Activated naive CD8-positive, alpha-beta T cell treated with anti-CD3 and anti-CD28 coated beads, Interleukin-2, amount 10 ng/mL, durations not matched to agents 7 days and 5 days (primary cell): Measurements from ENCODE around the gene GABBR2. TPM values are rescaled to one million over a fixed set of nuclear protein-coding genes. Genes with fewer than 3 reads are reported as not detected.

Source experiments
- ATAC-seq: fragments of 150-1000 bp; cut with Tn5 transposase; one replicate; pipeline ENCODE4 v1.10.0; 2021; ENCODE audit warnings: low read depth, moderate library complexity
- POLR2A ChIA-PET: fragments of 350-600 bp; sonication (Branson Sonifier 250); formaldehyde crosslinking; loops from one replicate; lab custom pipeline; 2021; ENCODE audit warnings: antibody characterized with exemption; lab: Charles Lee
- DNase-seq: peaks from one replicate; pipeline ENCODE4 v3.0.0; 2021
- H3K27ac Mint-ChIP-seq: one replicate; pipeline ENCODE4 v1.8.0; 2022; ENCODE audit warnings: mild to moderate bottlenecking, mixed read lengths
- H3K27me3 Mint-ChIP-seq: one replicate; pipeline ENCODE4 v1.8.0; 2022; ENCODE audit warnings: mild to moderate bottlenecking, moderate library complexity, mixed read lengths
- H3K36me3 Mint-ChIP-seq: one replicate; pipeline ENCODE4 v1.8.0; 2021; ENCODE audit warnings: mild to moderate bottlenecking, mixed read lengths
- H3K4me1 Mint-ChIP-seq: one replicate; pipeline ENCODE4 v1.8.0; 2021; ENCODE audit warnings: mixed read lengths
- H3K4me3 Mint-ChIP-seq: one replicate; pipeline ENCODE4 v1.8.0; 2022; ENCODE audit warnings: mild to moderate bottlenecking, moderate library complexity, mixed read lengths
- H3K9me3 Mint-ChIP-seq: one replicate; pipeline ENCODE4 v1.8.0; 2021; ENCODE audit warnings: mixed read lengths
- total RNA-seq, 2 experiments: library from RNA; stranded (reverse); gene quantifications; one replicate each; pipeline ENCODE4 v1.2.3, GENCODE V29; 2021

The GABBR2 gene
- total RNA-seq, 2 experiments from 2014 or later = not detected

DNA sequence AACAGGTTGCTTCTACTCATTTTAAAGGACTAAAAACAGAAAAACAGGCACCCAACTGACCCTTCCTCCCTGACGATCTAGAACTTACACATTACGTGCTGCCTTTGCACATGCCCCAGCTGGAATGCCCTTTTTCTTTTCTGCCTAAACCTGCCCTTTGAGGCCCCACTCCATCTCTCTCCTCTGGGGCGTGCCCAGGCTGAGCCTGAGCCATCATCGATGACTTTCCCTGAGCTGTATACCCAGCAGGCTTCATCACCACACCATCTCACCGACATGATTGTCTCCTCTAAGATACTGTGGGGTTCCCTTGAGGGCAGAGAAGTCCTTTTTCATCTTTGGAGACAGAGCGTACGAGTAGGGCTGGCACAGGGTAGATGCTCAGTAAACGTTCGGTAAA lies 24.1 kb upstream of the GABBR2 start:
- Mint-ChIP-seq H3K4me1 (no peaks in the 10 kb centered on the region), H3K27ac (no peak overlapping the region)

DNA sequence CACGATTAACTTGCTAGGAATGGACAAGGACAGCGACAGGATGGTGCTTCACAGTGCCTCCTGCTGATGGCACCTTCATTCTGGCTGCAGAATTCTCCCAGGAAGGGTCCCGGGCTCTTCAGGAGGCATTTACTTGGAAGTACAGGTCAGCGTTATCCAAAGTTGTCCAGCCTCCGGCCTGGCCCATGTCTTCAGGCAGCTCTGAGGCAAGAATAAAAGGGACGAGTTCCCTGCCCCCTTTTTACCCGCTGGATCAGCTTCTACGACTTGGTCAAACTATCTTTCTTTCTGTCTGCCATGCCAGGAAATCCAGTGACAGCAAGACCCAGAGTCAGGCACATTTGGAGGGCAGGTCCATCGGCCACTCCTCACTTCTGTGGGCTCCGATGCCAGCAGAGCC lies 23.4 kb upstream of the GABBR2 start:
- DNase-seq = no peak
- Mint-ChIP-seq H3K27ac (no peak overlapping the region), H3K36me3 (peaks cover 2% of the 10 kb centered on the region), H3K4me1 (no peaks in the 10 kb centered on the region), H3K27me3 (no peaks in the 10 kb centered on the region), H3K9me3 (no peaks in the 10 kb centered on the region), H3K4me3 (no peak overlapping the region)
- no peak for ATAC-seq
- POLR2A ChIA-PET = no interaction called here

More for the DNA sequence above, 24.1 kb upstream of the GABBR2 start:
- no peaks in the 10 kb centered on the region for H3K27me3 Mint-ChIP-seq
- POLR2A ChIA-PET = no interaction called here
- DNase-seq (no peak), ATAC-seq (no peak)
- no peaks in the 10 kb centered on the region for H3K9me3 Mint-ChIP-seq
- H3K36me3 Mint-ChIP-seq = peaks cover 2% of the 10 kb centered on the region
- H3K4me3 Mint-ChIP-seq = no peak overlapping the region

DNA sequence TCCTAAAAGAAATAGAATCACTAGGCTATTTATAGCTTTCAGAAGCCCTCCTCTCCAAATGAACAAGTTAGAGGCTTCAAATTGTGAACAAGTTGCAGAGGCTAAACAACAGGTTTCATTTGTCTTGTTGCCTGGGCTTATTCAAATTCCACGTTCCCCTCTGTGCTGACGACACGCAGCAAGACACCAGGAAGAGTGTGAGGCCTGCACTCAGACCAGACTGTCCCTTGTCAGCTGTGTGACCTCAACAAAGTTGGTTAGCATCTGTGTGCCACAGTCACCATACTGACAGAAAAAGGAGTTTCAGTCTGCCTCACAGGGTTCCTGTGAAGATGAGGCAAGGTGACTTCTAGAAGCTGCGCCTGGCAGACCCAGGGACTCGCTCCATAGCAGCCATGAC lies 22.1 kb upstream of the GABBR2 start:
- no peaks in the 10 kb centered on the region for H3K4me1 Mint-ChIP-seq
- H3K9me3 Mint-ChIP-seq = no peaks in the 10 kb centered on the region
- H3K36me3 Mint-ChIP-seq = no peaks in the 10 kb centered on the region
- DNase-seq (no peak), ATAC-seq (no peak)
- POLR2A ChIA-PET = no interaction called here
- no peak overlapping the region for H3K4me3 Mint-ChIP-seq
- no peak overlapping the region for H3K27ac Mint-ChIP-seq
- H3K27me3 Mint-ChIP-seq = peaks cover 5% of the 10 kb centered on the region

DNA sequence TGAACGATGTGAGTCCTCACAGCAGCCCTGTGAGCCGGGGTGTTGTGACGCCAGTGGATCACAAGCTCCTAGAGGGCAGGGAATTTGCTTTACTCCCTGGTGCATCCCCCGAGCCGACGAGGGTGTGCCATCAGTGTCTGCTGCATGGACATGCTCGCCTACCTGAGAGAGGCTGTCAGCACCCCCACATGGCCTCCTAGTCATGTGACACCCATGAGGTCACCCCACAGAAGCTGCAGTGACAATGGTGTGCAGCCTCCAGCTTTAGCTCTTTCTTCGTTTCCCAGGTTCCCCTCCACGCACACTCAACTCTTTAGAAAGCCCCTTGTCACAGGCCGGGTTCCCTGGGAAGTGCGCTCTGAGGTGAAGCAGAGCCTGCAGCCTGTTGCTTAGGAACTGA lies 19.8 kb upstream of the GABBR2 start:
- H3K27ac Mint-ChIP-seq = no peak overlapping the region
- H3K4me3 Mint-ChIP-seq = no peak overlapping the region
- peaks cover 12% of the 10 kb centered on the region for H3K27me3 Mint-ChIP-seq
- H3K9me3 Mint-ChIP-seq = peaks cover 1% of the 10 kb centered on the region
- POLR2A ChIA-PET = no interaction called here
- H3K4me1 Mint-ChIP-seq = no peaks in the 10 kb centered on the region
- no peaks in the 10 kb centered on the region for H3K36me3 Mint-ChIP-seq
- no peak for DNase-seq
- no peak for ATAC-seq

DNA sequence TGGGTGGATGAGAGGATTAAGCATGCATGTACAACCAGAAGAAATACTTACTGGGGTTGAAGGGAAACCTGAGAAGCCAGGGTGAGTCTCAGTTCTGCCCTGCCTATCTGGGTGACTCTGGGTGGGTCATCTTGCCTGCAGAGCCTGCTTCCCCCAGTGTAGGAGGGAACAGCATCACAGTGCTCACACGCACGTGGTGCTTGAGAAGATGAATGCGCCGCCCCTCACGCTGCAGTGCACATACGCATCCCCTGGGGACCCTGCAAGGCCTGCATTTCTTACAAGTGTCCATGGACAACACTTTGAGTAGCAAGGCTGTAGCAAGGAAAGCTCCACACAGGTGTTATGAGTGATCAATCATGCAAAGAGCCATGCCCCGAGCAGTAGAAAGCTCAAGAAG lies 18.7 kb upstream of the GABBR2 start:
- Mint-ChIP-seq H3K4me1 (no peaks in the 10 kb centered on the region), H3K4me3 (no peak overlapping the region), H3K36me3 (no peaks in the 10 kb centered on the region), H3K27me3 (peaks cover 12% of the 10 kb centered on the region), H3K27ac (no peak overlapping the region), H3K9me3 (peaks cover 1% of the 10 kb centered on the region)
- DNase-seq = no peak
- ATAC-seq = no peak
- POLR2A ChIA-PET = no interaction called here

DNA sequence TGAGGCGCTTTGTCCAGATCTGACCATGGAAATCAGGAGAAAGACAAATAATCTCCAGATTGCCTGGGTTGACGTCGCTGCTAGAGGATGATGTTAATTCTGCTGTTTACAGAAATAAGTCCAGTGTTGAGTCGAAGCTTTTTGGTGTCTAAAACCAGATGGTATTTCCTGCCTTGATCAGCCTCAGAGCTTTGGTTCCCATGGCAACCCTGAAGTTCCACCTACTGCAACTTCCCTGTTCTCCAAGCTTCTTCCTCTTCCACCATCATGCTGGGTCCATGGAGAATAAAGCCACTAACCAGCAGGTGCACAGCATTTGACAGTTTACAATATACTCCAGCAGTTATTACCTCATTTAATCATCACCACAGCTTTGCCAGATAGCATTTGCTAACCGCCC lies 18.0 kb upstream of the GABBR2 start:
- ATAC-seq (no peak), DNase-seq (no peak)
- Mint-ChIP-seq H3K27ac (no peak overlapping the region), H3K9me3 (peaks cover 1% of the 10 kb centered on the region), H3K36me3 (no peaks in the 10 kb centered on the region), H3K27me3 (peaks cover 15% of the 10 kb centered on the region), H3K4me3 (no peak overlapping the region), H3K4me1 (no peaks in the 10 kb centered on the region)
- POLR2A ChIA-PET = no interaction called here

DNA sequence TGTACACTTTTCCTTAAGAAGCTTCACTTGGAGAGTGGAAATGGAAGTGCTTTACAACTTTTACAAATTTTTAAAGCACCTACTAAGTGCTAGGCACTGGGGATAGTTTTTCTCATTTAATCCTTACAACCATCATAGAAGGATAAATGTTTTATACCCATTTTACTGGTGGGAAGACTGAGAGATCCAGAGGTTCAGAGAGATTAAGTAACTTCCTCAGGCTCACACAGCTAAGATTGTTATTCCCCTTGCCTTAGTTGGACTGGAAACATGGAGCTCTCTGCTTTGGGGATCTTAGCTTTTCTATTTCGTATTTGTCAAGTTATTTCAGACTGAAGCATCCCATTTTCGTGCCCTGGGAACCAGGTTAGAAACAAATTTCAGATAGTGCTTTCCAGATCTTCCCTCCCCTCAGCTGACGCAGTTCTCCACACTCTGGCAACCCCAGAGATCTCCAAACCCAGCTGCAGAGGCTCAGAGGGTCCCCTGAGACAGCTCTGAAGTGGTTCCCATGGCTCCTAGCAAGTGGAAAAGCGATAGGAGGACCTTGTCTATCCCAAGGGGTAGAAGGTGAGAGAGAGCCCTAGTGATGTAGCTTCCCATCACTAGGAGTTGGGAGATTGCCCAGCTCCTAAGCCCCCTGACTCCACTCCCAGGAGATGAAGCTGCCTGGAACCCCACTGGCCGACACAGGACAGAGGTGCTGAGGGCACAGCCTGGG lies 16.2 kb upstream of the GABBR2 start:
- no peak overlapping the region for H3K27ac Mint-ChIP-seq
- H3K36me3 Mint-ChIP-seq = no peaks in the 10 kb centered on the region
- no peaks in the 10 kb centered on the region for H3K4me1 Mint-ChIP-seq
- POLR2A ChIA-PET = no interaction called here
- peaks cover 17% of the 10 kb centered on the region for H3K27me3 Mint-ChIP-seq
- no peak for DNase-seq
- no peak overlapping the region for H3K4me3 Mint-ChIP-seq
- ATAC-seq = no peak
- H3K9me3 Mint-ChIP-seq = peaks cover 1% of the 10 kb centered on the region

DNA sequence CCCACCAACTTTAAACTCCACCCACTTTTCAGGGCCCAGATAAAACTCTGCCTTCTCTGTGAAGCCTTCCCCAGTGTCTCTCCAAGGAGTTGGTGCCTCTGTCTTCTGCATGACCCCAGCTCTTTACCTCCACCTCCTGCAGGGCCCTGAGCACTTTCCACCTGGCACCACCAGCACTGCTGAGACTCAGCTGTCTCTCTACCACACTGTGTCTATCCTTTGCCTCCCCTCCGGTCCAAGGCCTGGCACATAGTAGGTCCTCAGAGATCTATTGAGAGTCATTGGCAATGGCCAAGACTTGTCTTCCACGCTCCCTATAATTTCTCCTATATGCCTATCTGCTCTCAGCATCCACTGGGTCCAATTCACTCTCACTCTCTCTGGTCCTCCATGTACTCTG lies 12.9 kb upstream of the GABBR2 start:
- DNase-seq = no peak
- H3K4me3 Mint-ChIP-seq = no peak overlapping the region
- H3K27me3 Mint-ChIP-seq = peaks cover 20% of the 10 kb centered on the region
- H3K36me3 Mint-ChIP-seq = no peaks in the 10 kb centered on the region
- peaks cover 1% of the 10 kb centered on the region for H3K9me3 Mint-ChIP-seq
- POLR2A ChIA-PET = no interaction called here
- H3K4me1 Mint-ChIP-seq = no peaks in the 10 kb centered on the region
- ATAC-seq = no peak
- H3K27ac Mint-ChIP-seq = no peak overlapping the region

DNA sequence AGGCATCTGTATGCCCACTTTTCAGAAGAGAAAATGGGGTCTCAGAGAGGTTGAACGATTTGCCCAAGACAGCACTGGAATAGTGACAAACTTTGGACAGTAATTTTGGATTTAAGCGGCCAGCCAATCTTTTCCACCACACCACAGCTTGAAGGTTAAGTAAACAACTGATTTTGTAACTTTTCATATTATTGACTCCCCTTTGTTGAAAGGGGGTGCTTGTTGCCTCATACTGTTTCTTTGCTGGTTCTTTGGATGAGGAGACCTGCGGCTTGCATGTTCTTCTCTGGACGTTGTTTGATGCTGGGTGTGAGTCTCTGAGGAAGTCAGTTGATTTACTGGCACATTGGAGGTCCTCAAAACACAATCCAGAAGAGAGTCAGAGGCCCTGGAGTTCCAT lies 11.7 kb upstream of the GABBR2 start:
- POLR2A ChIA-PET = no interaction called here
- Mint-ChIP-seq H3K4me3 (no peak overlapping the region), H3K4me1 (no peaks in the 10 kb centered on the region), H3K9me3 (peaks cover 1% of the 10 kb centered on the region), H3K36me3 (no peaks in the 10 kb centered on the region), H3K27ac (no peak overlapping the region), H3K27me3 (peaks cover 18% of the 10 kb centered on the region)
- no peak for ATAC-seq
- no peak for DNase-seq

DNA sequence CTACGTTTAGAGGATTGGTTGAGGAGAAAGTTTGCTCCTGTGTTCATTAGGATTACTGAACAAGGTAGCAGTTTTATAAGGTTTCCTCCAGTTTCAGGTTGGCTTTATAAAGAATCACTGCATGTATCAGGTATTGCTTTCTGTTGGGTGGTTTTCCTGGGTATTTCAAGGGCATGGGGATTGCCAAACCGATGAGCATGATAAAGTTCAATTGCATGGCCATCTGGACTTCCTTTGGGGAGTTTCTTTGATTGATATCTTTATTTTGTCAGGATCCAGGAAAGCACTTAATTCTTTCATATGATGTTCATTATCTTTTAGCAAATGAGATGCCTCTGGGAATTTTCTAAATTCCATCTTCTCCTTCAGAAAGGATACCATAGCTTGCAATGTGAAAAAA lies 10.3 kb upstream of the GABBR2 start:
- no peak for DNase-seq

DNA sequence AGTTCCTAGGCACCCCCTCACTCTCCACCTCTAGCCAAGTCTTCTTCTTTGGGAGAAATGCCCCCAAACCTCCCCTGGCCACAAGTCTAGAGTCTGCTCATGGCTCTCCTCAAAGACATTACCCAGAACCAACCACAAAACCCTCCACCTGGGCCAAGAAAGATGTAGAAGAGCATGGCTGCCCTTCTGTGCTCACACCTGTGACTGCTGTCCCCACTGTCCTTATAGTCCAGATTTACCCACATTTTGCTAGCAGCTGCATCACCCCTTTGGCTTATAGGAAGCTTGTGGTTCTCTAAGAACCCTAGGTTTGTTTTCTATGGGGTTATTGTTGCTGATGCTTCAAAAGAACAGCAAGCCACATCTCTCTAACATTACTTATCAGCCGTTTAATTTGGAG lies 6.1 kb upstream of the GABBR2 start:
- POLR2A ChIA-PET = no interaction called here
- peaks cover 46% of the 10 kb centered on the region for H3K27me3 Mint-ChIP-seq
- no peaks in the 10 kb centered on the region for H3K36me3 Mint-ChIP-seq
- H3K4me1 Mint-ChIP-seq = no peaks in the 10 kb centered on the region
- no peak for ATAC-seq
- H3K4me3 Mint-ChIP-seq = no peak overlapping the region
- H3K9me3 Mint-ChIP-seq = no peaks in the 10 kb centered on the region
- H3K27ac Mint-ChIP-seq = no peak overlapping the region
- no peak for DNase-seq

More for the DNA sequence above, 10.3 kb upstream of the GABBR2 start:
- Mint-ChIP-seq H3K27me3 (peaks cover 23% of the 10 kb centered on the region), H3K36me3 (no peaks in the 10 kb centered on the region), H3K27ac (no peak overlapping the region), H3K9me3 (no peaks in the 10 kb centered on the region), H3K4me1 (no peaks in the 10 kb centered on the region), H3K4me3 (no peak overlapping the region)
- ATAC-seq = no peak
- POLR2A ChIA-PET = no interaction called here

DNA sequence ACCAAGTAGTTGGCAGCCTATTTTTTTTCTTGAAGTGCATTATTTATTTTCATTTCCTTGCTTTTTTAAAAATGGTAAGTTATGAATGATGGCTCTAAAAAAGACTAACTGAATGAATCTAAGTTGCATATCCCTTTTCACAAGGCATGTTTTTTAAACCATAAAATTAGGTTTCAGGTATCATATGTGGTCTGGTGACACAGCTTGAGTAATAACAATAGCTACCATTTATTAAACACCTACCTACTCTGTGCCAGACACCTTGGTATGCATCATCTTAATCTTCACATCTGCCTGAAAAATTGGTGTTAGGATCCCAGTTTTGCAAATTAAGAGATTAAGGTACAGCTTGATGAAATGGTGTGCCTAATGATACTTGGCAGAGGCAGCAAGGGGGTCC lies 4.3 kb upstream of the GABBR2 start:
- POLR2A ChIA-PET = no interaction called here
- no peaks in the 10 kb centered on the region for H3K4me1 Mint-ChIP-seq
- no peak overlapping the region for H3K27ac Mint-ChIP-seq
- ATAC-seq (no peak), DNase-seq (no peak)
- peaks cover 48% of the 10 kb centered on the region for H3K27me3 Mint-ChIP-seq
- H3K4me3 Mint-ChIP-seq = no peak overlapping the region
- no peaks in the 10 kb centered on the region for H3K36me3 Mint-ChIP-seq
- H3K9me3 Mint-ChIP-seq = no peaks in the 10 kb centered on the region

DNA sequence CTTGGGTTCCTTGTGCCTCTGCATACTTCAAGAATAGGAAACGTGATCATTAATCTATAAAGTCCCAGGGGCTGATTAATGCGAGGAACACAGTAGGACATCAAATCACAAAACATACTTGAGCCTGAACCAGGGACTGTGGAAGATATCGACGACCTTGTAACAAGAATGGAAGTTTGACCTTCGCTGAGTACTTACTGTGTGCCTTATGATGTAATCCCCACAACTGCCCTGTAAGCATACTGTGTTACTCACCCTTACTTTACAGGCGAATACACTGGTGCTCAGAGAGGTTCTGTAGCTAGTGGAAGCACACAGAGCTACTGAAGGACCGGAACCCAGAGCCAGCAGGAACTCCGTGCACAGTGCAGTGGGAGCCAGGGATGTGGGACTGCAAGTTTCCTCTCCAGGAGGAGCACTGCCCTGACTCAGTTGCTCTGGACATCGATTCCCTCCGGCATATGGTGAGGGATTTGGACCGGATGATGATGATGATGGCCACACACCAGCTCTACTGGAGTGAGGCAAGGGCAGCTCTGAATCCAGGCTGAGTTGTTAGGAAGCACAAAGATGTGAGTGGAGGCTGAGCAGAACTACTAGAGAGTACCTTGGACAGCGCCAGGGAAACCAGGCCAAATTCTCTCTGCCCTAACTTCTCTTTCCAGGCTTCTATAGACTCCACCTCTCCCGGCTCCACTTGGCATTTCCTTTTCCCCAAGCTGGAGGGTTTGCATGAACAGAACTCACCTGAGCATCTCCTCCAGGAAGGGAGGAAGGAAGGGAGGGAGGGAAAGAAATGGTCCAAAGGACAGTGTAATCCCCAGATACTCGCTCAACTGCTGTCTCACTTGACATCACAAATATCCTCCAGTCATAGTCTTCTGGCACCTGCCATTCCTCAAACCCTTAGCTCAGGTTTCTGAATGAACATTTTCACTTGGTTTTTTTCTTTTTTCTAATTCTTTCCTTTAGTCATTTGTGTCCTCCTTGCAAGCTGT lies 1.5 kb upstream of the GABBR2 start:
- Mint-ChIP-seq H3K27me3 (peaks cover 72% of the 10 kb centered on the region), H3K27ac (no peak overlapping the region), H3K9me3 (no peaks in the 10 kb centered on the region), H3K4me1 (no peaks in the 10 kb centered on the region), H3K36me3 (no peaks in the 10 kb centered on the region), H3K4me3 (no peak overlapping the region)
- POLR2A ChIA-PET = no interaction called here
- ATAC-seq (no peak), DNase-seq (no peak)
